H1 (cell line): ENCODE data around the gene DEFB123. TPM values are rescaled to one million over a fixed set of nuclear protein-coding genes. Genes with fewer than 3 reads are reported as not detected.

ENCODE experiments used
- polyA plus RNA-seq, 7 experiments: library from polyadenylated mRNA; depleted of rRNA in 3 of 7; stranded (reverse) in 5 of 7; unstranded in 2 of 7; fragments of >200 nt in 5 of 7; fragments of 200-250 nt in 2 of 7; gene quantifications; 1 replicate in 5 of 7; 2 replicates in 1 of 7; 4 replicates in 1 of 7; pipeline versions ENCODE4 v1.2.1 to v1.2.3, GENCODE V29; 2011 to 2013; ENCODE audit warnings: missing spikeins in 2 of 7, mixed read lengths in 2 of 7
- total RNA-seq: library from RNA; stranded (reverse); fragmentation: NEBNext Ultra II Directional; extraction: Animal tissue kit (Norgen Biotek cat#: 25700); gene quantifications from 2 replicates; pipeline ENCODE4 v1.2.1, GENCODE V29; 2021
- TF ChIP-seq, protein P1 (sequence below): fragments of 300-600 bp; sonication (generic); IDR thresholded peaks from 2 replicates; pipeline ENCODE4 v1.7.1; 2012; ENCODE audit warnings: low read length, moderate library complexity, mild to moderate bottlenecking, inconsistent platforms; ENCODE audit not compliant: insufficient replicate concordance

Gene DEFB123
- total and polyA plus RNA-seq, 2 of the 8 experiments (the other 6 are each of a cell fraction or from before 2014, with no cell fraction given) = not detected

- TF ChIP-seq, protein P1, sequence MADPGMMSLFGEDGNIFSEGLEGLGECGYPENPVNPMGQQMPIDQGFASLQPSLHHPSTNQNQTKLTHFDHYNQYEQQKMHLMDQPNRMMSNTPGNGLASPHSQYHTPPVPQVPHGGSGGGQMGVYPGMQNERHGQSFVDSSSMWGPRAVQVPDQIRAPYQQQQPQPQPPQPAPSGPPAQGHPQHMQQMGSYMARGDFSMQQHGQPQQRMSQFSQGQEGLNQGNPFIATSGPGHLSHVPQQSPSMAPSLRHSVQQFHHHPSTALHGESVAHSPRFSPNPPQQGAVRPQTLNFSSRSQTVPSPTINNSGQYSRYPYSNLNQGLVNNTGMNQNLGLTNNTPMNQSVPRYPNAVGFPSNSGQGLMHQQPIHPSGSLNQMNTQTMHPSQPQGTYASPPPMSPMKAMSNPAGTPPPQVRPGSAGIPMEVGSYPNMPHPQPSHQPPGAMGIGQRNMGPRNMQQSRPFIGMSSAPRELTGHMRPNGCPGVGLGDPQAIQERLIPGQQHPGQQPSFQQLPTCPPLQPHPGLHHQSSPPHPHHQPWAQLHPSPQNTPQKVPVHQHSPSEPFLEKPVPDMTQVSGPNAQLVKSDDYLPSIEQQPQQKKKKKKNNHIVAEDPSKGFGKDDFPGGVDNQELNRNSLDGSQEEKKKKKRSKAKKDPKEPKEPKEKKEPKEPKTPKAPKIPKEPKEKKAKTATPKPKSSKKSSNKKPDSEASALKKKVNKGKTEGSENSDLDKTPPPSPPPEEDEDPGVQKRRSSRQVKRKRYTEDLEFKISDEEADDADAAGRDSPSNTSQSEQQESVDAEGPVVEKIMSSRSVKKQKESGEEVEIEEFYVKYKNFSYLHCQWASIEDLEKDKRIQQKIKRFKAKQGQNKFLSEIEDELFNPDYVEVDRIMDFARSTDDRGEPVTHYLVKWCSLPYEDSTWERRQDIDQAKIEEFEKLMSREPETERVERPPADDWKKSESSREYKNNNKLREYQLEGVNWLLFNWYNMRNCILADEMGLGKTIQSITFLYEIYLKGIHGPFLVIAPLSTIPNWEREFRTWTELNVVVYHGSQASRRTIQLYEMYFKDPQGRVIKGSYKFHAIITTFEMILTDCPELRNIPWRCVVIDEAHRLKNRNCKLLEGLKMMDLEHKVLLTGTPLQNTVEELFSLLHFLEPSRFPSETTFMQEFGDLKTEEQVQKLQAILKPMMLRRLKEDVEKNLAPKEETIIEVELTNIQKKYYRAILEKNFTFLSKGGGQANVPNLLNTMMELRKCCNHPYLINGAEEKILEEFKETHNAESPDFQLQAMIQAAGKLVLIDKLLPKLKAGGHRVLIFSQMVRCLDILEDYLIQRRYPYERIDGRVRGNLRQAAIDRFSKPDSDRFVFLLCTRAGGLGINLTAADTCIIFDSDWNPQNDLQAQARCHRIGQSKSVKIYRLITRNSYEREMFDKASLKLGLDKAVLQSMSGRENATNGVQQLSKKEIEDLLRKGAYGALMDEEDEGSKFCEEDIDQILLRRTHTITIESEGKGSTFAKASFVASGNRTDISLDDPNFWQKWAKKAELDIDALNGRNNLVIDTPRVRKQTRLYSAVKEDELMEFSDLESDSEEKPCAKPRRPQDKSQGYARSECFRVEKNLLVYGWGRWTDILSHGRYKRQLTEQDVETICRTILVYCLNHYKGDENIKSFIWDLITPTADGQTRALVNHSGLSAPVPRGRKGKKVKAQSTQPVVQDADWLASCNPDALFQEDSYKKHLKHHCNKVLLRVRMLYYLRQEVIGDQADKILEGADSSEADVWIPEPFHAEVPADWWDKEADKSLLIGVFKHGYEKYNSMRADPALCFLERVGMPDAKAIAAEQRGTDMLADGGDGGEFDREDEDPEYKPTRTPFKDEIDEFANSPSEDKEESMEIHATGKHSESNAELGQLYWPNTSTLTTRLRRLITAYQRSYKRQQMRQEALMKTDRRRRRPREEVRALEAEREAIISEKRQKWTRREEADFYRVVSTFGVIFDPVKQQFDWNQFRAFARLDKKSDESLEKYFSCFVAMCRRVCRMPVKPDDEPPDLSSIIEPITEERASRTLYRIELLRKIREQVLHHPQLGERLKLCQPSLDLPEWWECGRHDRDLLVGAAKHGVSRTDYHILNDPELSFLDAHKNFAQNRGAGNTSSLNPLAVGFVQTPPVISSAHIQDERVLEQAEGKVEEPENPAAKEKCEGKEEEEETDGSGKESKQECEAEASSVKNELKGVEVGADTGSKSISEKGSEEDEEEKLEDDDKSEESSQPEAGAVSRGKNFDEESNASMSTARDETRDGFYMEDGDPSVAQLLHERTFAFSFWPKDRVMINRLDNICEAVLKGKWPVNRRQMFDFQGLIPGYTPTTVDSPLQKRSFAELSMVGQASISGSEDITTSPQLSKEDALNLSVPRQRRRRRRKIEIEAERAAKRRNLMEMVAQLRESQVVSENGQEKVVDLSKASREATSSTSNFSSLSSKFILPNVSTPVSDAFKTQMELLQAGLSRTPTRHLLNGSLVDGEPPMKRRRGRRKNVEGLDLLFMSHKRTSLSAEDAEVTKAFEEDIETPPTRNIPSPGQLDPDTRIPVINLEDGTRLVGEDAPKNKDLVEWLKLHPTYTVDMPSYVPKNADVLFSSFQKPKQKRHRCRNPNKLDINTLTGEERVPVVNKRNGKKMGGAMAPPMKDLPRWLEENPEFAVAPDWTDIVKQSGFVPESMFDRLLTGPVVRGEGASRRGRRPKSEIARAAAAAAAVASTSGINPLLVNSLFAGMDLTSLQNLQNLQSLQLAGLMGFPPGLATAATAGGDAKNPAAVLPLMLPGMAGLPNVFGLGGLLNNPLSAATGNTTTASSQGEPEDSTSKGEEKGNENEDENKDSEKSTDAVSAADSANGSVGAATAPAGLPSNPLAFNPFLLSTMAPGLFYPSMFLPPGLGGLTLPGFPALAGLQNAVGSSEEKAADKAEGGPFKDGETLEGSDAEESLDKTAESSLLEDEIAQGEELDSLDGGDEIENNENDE = no peak
- TF ChIP-seq, all 59 proteins: peak for 0
These were observed 9.3 kb downstream of the DEFB123 start (continued) for GRCh38 chr20:31449511-31450414.
